Measurements from ENCODE around the gene TSPAN32.

DNA sequence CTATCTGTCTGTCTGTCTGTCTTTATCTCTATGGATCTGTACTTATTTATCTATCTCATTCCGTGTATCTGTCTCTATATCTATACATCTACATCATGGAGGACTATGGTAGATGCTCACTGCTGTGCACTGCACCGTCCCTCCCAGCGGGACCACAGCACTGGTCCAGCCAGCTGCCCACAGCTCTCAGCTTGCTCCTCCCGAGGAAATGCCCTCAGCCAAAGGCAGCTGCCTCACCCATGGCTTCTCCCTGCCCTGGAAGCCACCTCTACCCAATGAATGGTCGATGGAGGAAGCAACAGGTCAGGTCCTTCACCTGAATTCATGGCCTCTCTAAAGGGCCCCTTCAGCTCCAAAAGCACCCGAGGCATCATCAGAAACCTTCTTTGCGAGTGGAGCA lies 60.6 kb downstream of the TSPAN32 start:
- no peak for TF ChIP-seq TAF1 (IDR thresholded peaks at IDR 0.05; ENCODE audit: low read depth, low read length)
- TF ChIP-seq POLR2A (IDR thresholded peaks at IDR 0.05; ENCODE audit: low read depth, low read length) = no peak
